ENCODE measurements around the gene GUCA2B. TPM values are rescaled to one million over a fixed set of nuclear protein-coding genes. Genes with fewer than 3 reads are reported as not detected.

The GUCA2B gene
- total RNA-seq, 2 experiments from 2014 or later = not detected

DNA sequence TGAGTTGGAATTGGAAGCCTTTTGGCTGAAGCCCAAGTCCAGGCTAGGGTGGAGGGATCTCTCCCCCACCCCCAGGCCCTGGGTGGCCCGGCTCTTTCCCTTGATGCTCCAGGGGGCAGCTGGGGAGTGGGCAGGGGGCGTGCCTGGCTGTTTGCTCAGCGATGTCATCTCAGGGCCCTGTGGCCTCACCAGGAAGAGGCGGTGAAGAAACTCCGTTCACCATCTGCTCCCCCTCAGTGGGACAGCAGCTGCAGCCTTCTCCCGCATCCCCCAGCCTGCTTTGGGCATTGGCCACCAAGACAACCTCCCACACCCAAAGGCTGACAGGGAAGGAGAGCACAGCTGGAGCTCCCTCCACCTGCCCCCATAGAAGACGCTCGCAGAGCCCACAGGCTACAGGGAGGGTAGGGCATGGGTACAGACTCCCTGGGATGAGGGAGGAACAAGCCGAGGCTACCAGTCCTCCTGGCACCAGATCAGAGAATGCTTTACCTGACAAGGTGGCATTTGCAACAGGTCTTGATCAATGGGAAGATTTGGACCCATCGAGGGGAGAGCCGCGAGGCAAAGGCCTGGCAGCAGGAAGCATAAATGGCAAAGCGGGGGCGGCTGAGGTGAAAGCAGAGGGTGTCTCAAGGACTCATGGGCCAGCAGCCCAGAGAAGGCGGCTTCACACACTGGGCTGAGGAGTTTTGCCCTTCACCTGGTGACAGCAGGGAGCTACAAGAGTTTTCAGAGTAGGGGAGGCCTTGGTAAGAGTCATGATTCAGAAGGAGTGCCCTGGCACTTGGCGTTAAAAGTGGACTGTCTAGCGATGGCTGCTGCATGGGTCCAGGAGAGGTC, 17.8 kb downstream of the GUCA2B start:
- CTCF ChIA-PET (ENCODE audit: unreplicated experiment) = no interaction called here
- H3K36me3 ChIP-seq (ENCODE audit: insufficient read depth, low read length) = no peaks in the 10 kb centered on the region
- POLR2A ChIA-PET = no interaction called here
- H3K9me3 ChIP-seq (ENCODE audit: low read length) = no peaks in the 10 kb centered on the region
- H3K4me1 ChIP-seq (ENCODE audit: insufficient read depth, low read length, poor library complexity, severe bottlenecking) = no peaks in the 10 kb centered on the region
- H3K79me2 ChIP-seq (ENCODE audit: insufficient read depth, low read depth, low read length) = no peaks in the 10 kb centered on the region
- no peaks in the 10 kb centered on the region for H4K20me1 ChIP-seq (ENCODE audit: insufficient read depth, low read length)
- DNase-seq (ENCODE audit: low spot score) = no peak
- intact Hi-C loops (cut with micrococcal nuclease; ENCODE audit: unreplicated experiment) = no loop called here
- H3K4me3 ChIP-seq (ENCODE audit: low read depth, low read length, poor library complexity, severe bottlenecking) = no peak overlapping the region
- no TSS peak for BruUV-seq (replicated peaks)
- no peaks in the 10 kb centered on the region for H3K9me2 ChIP-seq (ENCODE audit: insufficient read depth, low read length)
- H3K4me2 ChIP-seq (ENCODE audit: low read length) = no peak overlapping the region
- no peak overlapping the region for H3K27ac ChIP-seq (ENCODE audit: low read depth, low read length, poor library complexity, severe bottlenecking)
- TF ChIP-seq EZH2phosphoT487 (IDR thresholded peaks at IDR 0.05; ENCODE audit: borderline replicate concordance, low read depth, low read length) = no peak
- TF ChIP-seq, protein P1, sequence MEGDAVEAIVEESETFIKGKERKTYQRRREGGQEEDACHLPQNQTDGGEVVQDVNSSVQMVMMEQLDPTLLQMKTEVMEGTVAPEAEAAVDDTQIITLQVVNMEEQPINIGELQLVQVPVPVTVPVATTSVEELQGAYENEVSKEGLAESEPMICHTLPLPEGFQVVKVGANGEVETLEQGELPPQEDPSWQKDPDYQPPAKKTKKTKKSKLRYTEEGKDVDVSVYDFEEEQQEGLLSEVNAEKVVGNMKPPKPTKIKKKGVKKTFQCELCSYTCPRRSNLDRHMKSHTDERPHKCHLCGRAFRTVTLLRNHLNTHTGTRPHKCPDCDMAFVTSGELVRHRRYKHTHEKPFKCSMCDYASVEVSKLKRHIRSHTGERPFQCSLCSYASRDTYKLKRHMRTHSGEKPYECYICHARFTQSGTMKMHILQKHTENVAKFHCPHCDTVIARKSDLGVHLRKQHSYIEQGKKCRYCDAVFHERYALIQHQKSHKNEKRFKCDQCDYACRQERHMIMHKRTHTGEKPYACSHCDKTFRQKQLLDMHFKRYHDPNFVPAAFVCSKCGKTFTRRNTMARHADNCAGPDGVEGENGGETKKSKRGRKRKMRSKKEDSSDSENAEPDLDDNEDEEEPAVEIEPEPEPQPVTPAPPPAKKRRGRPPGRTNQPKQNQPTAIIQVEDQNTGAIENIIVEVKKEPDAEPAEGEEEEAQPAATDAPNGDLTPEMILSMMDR (conservative IDR thresholded peaks at IDR 0.05; ENCODE audit: low read length) = no peak
- no peak overlapping the region for H2AFZ ChIP-seq (ENCODE audit: low read length)

DNA sequence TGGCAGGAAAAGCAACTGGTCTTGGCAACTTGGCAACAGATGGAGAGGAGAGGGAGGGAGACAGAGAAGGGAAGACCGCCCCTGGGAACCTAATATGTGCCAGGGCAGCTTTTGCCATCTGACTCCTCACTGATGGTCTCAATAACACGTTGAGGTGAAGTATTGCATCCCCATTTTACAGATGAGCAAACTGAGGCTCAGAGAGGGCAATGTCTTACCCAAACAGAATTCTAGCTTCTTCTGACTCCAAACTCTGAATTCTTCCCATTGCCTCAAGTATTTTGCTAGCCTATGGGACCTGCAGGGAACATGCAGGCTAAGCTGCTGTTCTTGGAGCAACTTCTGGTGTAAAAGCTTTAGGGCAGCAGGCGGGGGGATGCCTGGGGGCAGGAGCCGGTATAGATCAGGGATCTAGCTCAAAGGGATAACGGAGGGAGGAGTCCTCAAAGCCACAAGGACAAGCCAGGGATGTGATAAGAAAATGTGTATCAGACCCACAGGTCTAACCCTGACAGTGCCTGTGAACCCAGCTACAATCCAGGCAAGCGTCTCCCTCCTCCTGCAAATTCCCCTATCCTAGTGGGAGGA, 18.6 kb downstream of the GUCA2B start:
- no peak overlapping the region for H3K4me3 ChIP-seq (ENCODE audit: low read depth, low read length, poor library complexity, severe bottlenecking)
- H3K4me1 ChIP-seq (ENCODE audit: insufficient read depth, low read length, poor library complexity, severe bottlenecking) = no peaks in the 10 kb centered on the region
- H2AFZ ChIP-seq (ENCODE audit: low read length) = no peak overlapping the region
- no peak overlapping the region for H3K4me2 ChIP-seq (ENCODE audit: low read length)
- ChIA-PET CTCF (ENCODE audit: unreplicated experiment) (no interaction called here), POLR2A (no interaction called here)
- H3K27ac ChIP-seq (ENCODE audit: low read depth, low read length, poor library complexity, severe bottlenecking) = no peak overlapping the region
- no peak for TF ChIP-seq EZH2phosphoT487 (IDR thresholded peaks at IDR 0.05; ENCODE audit: borderline replicate concordance, low read depth, low read length)
- TF ChIP-seq, protein P1 (conservative IDR thresholded peaks at IDR 0.05; ENCODE audit: low read length) = no peak
- H3K79me2 ChIP-seq (ENCODE audit: insufficient read depth, low read depth, low read length) = no peaks in the 10 kb centered on the region
- no TSS peak for BruUV-seq (replicated peaks)
- no peaks in the 10 kb centered on the region for H3K9me2 ChIP-seq (ENCODE audit: insufficient read depth, low read length)
- H3K9me3 ChIP-seq (ENCODE audit: low read length) = no peaks in the 10 kb centered on the region
- DNase-seq (ENCODE audit: low spot score) = no peak
- intact Hi-C loops (cut with micrococcal nuclease; ENCODE audit: unreplicated experiment) = loop anchor here (2.0 kb wide), 1 partner anchor 597 kb away; no protein-coding TSS in a partner anchor
- H3K36me3 ChIP-seq (ENCODE audit: insufficient read depth, low read length) = no peaks in the 10 kb centered on the region; the same call in 1 of the 2 replicates
- H4K20me1 ChIP-seq (ENCODE audit: insufficient read depth, low read length) = no peaks in the 10 kb centered on the region
